GM18873 (cell line): ENCODE data around the gene TMEM201.

Experiments used
- ATAC-seq: cut with Tn5 transposase; IDR thresholded peaks from one replicate; pipeline ENCODE4 v1.9.1; 2021; ENCODE audit warnings: mild to moderate bottlenecking, moderate library complexity, moderate number of reproducible peaks; ENCODE audit not compliant: unreplicated experiment, low FRiP score

The TMEM201 gene

DNA sequence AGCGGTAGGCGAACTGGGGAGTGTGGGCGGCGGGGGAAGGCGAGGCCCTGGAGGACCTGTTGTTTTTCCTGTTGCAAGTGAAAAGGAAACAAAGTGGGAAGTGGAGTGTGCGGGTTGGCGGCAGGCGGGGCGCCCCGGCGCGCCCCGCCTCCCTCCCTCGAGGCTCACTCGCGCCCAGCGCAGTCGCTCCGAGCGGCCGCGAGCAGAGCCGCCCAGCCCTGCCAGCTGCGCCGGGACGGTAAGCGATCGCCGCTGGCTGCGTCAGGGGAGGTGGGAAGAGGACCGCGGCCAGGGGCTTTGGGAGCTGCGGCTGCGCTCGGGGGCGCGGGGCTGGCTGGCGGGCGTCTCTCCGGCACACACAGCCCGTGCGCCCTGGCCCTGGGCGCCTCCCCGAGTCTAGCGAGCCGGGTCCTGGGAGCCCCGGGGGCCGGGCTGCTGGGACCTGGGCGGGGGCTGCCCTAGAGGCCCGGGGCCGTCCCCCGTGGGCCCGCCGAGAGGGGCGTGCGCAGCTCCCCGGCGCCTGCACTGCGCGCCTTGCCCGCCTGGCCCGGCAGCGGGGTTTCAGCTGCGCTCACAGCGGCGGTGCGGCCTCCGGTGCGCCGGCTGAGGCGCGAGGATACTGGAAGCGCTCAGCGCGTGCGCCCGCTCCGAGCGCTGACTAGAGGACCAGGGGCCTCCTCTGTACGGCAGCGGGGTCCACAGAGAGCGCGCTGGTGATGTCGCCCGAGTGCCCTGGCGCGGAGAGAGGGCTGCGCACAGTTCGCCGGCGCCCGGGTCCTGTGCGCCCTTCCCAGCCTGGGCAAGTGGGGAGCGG is 63.1 kb downstream of the TMEM201 start, which contains the start of gene PIK3CD:
Gene PIK3CD (plus strand): TSS at position 167 of the 814 bp plus-strand sequence. CDS start 58,725 bp downstream, outside the sequence.
- ATAC-seq: no peak

DNA sequence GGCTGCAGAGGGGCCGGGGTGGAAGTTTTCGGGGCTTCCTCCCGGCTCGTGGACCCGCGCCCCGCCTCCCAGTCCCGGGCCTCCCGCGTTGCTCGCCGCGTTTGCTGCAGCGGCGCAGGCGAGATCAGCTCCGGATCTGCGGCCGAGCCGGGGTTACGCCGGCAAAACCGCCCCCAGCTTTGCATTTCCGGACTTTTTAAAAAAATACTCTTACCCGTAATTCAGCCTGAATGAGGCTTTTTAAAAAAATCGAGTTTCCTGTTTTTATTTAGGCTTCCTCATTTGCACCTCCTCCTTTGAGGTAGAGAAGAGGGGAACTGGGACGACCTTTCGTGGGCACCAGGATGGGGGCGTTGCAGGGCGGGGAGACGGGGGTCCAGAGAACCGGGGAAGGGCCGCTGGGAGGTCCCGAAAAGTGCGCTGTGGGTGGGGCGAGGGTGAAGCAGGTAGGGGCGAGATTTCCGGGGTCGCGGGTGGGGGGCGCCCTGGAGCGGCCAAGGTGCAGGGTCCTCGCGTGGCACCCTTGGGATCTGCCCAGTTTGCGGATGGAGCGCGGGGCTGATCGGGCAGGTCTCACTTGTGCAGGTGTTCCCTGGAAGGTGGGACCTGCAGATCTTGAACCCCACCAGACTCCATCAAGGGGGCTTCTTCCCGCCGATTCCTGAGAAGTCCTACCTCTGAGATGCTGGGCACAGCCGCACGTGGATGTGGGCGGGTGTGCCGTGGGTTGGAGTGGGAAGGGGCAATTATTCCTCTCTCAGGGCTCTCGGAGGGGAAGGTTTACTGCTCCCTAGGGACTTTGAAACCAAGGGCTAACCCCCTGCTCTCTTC is 63.9 kb downstream of the TMEM201 start:
- ATAC-seq: no peak

DNA sequence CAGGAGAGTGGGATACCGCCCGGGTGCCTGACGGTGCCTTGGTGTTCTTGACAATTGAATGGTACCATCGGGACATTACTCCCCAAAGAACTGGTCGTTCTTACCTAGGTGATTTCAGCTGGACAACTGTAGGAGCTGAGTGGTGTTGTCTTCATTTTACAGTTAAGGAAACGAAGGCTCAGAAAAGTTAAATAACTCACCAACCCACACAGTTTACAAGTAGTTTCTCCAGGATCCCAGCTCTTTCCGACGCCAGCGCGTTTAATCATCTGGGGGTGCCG is 64.4 kb downstream of the TMEM201 start:
- no peak for ATAC-seq

DNA sequence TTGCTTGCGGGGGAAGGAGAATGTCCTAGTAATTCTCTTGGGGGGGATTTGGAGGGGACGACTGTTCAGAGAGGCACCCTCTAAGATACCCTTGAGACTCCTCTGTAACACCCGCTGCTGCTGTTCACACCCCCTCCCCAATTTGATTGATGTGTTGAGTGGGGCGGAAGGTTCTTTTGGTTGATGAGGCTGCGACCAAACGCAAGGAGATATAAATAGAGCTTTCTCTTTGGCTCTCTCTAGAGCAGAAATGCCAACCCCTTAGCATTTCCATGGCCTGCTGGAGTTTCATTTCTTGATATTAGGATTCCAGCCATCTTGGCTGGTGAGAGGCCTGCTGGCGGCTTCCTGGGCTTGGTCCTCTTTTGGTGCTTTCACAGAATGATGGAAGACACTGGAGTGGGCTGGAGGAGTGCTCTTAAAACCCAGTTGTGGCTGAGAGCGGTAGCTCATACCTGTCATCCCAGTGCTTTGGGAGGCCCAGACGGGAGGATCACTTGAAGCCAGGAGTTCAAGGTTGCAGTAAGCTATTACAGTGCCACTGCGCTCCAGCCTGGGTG is 64.9 kb downstream of the TMEM201 start:
- no peak for ATAC-seq

DNA sequence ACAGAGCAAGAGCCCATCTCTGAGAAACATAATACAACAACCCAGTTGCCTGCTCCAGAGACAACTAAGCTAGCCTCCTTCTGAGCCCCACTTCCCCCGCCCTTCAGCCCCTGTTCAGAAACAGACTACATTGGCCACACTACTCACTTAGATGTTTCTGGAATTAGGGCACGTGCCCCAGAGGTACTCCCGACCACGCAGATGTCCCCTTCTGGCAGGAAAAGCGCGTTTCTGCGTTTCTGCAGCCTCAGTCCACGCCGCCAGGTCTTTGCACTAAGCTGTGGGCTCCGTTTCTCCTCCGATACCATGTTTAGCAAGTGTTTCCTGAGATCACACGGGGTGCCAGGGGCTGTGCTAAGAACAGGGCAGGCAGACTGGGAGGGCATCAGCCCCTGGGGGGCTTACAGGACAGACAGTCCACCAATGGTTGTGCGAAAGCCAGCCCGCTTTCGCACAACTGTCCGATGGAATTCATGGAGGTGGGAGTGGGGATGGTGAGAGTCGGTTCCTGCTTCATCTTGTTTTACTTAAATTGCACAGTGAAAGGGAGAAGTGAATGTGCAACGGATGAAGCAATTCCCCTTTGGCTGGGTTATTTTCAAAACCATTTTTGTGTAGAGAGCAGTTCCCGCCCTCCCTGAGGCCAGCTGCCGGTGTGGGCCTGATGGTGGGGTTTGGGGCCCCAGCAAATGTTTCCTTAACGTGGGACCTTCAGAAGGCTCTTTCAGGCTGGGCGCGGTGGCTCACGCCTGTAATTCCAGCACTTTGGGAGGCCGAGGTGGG is 65.5 kb downstream of the TMEM201 start:
- ATAC-seq: no peak

DNA sequence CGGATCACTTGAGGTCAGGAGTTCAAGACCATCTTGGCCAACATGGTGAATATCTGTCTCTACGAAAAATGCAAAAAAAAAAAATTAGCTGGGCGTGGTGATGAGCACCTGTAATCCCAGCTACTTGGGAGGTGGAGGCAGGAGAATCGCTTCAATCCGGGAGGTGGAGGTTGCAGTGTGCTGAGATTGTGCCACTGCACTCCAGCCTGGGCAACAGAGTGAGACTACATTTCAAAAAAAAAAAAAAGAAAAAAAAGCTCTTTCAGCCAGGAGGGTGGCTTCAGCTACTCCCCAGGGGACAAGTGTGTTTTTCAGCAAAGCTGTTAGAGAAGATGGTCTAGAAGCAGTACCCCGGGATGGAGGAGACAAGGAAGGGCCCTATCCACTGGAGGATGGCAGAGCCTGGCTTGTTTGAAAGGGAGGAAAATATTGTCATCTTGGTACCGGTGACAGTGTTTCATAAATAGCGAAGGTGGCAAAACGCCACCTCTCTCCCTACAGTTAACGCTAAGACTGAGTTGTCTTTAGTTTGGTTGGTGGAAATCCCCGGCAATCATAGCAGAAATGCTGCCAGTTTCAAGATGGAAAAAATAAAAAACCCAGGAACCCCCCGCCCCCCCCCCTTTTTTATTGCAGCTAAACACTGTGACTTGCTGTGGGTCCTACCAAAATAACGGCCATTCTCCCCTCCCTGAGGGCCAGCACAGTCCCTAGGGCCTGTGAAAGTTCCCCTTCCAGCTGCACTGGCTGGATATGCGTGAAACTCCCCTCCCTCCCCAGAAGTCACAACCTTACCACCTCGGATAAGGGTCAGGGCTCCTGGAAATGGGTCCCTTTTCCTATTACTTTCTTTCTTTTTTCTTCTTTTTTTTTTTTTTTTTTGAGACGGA is 66.4 kb downstream of the TMEM201 start:
- no peak for ATAC-seq

DNA sequence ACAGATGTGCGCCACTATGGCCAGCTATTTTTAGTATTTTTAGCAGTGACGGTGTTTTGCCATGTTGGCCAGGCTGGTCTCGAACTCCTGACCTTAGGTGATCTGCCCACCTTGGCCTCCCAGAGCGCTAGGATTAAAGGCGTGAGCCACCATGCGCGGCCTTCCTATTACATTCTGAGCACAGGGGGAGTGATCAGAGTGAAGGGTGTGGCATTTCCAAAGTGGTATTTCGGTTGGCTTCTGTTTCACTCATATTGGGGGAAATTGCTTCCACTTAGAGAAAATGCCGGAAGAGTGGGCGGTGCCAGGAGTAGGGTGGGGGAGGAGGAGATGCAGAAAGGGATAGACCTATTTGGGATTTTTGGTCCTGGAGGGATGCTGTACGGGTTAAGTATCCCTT is 67.1 kb downstream of the TMEM201 start:
- no peak for ATAC-seq

DNA sequence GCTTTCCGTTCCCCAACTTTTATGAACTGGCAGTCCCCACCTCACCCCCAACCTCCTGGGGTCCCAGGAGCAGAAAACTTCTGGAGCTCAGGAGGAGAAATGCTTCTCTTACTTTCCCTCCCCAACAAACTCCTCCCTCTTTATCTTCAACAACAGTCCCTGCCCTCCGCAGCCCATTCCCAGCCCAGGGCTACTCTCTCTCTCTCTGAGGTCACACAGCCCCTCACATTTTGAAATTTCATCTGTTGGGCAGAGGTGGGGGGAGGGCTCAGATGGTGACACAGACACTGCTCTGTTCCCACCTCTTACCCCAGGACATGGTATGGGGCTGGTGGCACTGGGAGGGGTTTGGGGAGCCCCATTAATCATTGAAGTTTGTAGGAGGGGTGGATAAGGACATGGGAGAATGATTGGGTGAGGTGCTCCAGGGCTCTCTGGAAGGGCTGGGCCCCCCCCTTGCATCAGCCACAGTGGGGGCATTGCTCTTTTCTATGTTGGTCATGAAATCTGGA is 68.9 kb downstream of the TMEM201 start:
- no peak for ATAC-seq

DNA sequence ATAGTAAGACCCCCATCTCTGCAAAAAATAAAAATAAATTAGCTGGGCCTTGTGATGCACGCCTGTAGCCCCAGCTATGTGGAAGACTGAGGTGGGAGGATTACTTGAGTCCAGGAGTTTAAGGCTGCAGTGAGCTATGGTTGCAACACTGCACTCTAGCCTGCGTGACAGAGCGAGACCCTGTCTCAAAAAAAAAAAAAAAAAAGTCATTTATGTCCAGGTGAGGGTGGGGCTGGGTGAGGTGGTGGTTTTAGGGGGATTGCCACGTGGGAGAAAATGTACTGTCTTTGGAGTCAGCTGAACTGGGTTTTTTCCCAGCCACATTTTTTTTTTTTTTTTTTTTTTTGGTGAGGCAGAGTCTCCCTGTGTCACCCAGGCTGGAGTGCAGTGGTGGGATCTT is 69.5 kb downstream of the TMEM201 start:
- ATAC-seq: no peak

DNA sequence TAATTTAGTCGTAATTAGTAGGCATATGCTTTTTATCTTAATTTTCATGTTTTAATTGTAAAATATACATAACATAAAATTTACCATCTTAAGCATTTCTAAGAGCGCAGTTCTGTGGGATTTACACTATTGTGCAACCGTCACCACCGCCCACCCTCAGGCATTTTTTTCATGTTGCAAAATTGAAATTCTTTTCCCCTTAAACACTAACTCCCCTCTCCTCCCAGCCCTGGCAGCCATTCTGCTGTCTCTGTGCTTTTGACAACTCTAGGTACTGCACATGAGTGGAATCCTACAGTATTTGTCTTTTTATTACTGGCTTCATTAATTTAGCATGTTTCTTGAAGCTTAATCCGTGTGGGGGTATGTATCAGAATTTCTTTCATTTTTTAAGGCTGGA is 70.6 kb downstream of the TMEM201 start:
- no peak for ATAC-seq

DNA sequence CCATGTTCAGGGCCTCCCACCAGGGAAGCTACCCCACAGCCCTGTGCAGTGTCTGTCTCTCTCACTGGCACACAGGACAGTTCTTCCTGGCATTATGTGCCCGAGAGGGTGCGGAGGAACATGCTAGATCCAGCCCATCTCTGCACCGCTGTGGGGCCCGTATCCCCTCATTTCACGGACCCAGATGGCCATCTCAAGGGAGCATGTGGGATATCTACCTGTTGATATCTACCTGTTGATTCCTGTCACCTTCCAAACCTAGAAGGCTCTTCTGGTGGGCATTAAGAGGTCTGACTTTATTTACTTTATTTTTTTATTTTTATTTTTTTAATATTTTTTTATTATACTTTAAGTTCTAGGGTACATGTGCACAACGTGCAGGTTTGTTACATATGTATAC is 74.5 kb downstream of the TMEM201 start:
- ATAC-seq: no peak
